HG02763 (cell line): ENCODE results near the gene CCDC68.
"Not testable (repeated sequence)": the region's sequence is repeated elsewhere in the genome, so short reads cannot be mapped to it uniquely, and the experiment has no call there.

Experiments used
- ATAC-seq: cut with Tn5 transposase; IDR thresholded peaks from one replicate; pipeline ENCODE4 v1.9.1; 2021; ENCODE audit warnings: mild to moderate bottlenecking, moderate library complexity; ENCODE audit not compliant: unreplicated experiment

CCDC68 gene

DNA sequence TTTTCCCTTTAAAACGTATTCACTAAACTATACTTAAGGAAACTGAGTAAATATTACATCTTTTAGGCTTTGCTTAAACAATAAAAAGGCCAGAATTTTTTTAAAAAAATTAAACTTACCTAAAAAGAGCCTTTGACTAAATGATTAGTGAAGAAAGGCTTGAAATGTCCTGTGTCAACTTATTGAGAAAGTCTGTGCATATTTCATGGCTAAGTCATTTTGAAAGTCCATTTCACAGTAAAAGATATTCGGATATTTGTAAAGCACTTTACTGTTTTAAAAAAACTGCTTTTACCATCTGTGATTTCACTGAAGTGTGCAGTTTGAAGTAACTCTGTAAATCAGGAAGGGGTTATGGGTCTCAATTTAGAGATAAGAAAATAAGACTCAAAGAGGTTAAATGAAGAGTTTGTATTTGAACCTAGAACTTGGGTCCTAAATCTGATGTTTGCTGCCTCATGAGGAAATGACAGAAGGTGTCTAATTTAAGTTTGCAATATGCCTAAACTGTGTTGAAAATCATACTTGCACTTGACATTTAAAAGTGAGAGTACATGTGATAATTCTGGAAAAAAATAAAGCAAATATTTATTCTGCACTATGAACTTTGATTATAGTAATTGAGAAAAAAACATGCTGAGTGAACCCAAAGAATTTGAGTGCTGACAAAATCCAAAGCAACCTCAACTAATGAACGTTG, 80.5 kb downstream of the CCDC68 start:
- no peak for ATAC-seq

DNA sequence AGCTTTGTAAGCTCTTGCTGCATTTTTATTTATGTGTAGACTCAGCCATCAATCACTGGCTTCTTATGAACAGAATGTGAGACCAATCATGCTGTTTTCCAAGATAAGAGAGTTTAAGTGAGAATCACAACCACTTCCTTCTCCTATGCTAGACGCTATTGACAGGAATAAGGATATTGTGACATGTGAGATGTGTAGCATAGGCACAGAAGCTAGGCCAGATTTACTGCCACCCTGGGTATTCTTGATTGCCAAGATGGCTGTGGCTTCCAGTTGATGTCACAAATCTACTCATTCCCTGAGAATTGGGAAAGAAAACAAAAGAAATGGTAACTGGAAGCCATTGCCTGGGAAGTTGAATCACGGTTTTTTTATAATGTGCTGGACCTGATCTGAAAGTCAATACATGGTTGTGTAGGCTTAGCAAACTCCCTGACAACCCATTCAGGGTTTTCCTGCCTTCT, 81.1 kb downstream of the CCDC68 start:
- ATAC-seq, result no peak

DNA sequence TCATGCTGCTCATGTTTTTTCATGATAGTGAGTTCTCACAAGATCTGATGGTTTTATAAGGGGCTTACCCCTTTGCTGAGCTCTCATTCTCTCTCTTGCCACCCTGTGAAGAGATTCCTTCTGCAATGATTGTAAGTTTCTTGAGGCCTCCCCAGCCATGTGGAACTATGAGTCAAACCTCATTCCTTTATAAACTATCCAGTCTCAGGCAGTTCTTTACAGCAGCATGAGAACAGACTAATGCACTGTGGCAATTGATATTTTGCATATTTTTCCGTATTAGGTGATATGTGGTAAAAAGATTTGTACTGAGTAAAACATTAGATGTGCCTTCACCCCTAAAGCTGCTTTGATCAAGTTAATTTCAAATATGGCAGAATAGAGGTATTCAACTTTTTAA, 82.2 kb downstream of the CCDC68 start:
- no peak for ATAC-seq

DNA sequence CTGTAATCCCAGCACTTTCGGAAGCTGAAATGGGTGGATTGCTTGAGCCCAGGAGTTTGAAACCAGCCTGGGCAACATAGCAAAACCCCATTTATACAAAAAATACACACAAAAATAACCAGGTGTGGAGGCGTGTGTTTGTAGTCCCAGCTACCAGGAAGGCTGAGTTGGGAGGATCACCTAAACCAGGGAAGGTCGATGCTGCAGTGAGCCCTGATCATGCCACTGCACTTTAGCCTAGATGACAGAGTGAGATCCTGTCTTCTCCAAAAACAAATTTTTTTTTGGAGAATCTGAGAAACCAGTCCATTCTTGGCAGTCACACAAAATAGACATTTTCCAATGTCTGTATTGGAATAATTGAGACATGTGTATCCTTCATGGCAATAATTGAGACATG, 84.2 kb downstream of the CCDC68 start:
- ATAC-seq, result no peak

DNA sequence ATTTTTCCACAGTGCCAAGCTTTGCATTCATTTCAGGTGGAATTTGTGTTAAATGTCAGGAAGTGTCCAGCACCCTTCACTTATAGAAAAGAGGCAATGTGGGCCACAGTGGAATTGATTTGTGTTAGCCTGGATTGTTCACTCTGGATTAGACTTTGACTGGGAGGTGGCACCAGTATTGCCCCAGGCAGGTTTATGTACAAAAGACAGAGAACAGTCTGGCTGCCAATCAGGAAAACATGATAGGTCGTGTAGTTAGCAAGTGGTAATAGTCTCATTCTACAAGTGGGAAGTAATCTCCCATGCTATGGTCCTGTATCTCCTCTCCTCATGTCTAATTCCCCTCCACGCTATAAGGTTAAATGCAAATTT, 85.4 kb downstream of the CCDC68 start:
- no peak for ATAC-seq

DNA sequence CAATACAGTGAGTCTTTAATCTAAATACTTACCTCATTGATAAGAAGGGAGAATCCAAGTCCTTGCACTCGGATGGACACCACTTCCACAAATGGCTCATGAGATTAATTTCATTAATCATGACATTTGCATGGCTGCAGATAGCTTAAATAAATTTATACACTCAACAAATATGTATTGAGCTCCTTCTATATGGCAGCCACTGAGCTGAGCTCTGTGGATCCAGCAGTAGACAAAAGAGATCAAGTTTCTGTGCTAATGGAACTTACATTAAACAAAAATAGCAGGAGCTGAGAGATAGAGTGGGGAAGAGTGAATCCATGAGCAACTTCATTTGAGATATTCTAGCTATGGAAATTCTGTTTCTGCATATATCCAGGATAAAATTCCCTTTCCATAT, 86.6 kb downstream of the CCDC68 start:
- no peak for ATAC-seq

DNA sequence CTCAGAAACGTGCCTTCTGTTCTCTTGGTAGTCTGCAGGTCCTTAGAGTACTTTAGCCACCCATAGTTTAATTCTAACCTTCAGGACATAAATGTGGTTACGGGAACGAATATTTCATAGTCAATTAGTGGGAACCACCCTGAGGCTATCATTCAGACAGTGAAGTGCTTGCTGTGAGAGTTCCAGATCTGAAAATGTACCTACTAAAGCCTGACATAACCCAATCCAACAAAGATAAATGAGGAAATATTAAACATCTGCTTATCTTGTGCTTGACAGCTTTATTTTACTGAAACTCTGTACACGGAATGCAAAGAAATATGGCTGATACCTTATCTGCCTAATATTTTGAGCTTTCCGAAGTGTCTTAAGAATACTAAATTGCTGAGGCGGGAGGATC, 88.0 kb downstream of the CCDC68 start:
- no peak for ATAC-seq

DNA sequence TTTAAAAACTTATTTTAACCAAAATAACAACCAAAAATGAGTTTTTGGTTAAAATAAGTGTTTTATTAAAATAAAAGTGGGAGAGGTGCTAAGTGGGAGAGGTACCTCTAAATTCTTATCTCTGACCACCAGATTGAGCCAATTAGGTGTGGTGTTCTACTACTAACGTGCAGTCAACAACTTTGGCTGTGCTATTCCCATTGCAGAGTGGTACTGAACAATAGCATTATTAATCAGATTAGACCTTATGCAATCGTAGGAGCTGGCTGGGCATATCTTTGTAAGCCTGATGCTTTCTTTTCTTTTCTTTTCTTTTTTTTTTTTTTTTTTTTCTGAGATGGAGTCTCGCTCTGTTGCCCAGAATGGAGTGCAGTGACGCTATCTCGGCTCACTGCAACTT, 92.1 kb downstream of the CCDC68 start:
- no peak for ATAC-seq

DNA sequence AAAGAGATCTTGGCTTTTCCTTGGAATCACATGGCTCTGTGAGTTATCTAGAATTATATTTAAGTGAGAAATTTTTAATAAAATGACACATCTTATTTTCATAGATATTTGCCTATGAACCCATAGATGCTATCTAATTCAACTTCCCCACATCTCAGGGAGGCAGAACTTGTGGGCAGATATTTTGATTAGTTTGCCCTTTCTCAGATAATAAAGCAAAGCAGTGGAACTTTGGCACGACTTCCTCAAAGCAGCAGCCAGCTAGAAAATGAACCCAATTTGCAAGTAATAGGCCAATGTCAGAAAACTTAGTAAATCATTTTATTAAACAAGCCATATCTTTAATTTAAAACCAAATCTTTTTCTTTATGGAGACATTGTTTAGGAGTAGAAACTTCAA, 98.3 kb downstream of the CCDC68 start:
- no peak for ATAC-seq

DNA sequence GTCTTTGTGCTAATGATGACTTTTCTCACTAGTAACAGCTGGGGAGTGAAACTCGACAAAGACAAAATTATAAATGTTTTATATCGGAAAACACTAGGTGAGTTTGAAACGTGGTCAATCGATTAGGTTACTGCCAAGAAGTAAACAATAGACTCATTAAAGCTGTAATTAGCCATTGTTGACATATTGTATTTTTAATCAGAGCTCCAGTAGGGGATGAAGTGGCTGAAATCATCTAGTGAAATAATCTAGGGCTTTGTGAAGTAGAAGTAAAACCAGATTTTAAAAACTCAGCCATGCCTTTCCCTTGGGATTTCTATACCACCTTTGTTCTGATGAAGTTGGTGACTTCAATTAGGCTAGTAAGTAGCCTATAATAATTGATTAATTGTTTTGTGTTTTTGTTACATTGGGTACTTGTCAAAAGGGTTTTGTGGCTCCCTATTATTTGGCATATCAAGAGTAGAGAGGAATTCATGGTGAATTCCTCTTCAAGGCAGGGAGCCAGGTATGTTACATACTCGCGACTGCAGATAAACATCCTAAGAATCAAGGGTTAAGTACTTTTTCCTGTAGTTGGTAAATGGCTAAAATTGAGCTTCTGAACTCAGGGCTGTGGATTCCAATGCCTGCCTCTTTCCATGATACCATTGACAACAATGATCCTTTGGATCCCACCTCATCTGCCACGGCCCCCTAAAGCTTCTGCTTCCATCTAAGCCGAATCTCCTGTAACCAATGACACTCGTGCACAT, 99.4 kb downstream of the CCDC68 start:
- no peak for ATAC-seq

DNA sequence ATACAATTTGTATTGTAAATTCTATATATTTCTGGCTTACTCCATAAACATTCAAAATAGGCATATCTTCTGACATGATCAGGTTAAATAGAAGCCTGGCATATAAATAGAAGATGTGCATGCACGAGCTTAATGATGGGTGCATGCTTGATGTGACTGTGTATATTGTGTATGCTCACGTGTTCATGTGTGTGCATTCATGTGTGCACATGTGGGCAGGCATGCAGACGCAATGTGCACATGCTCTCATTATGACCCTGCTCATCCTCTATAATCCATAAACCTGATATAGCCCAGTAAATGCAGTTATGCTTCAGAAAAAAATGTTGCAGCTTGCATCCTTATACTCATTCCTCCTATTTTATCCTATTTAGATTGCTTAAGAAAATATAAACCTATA, 101.8 kb downstream of the CCDC68 start:
- no peak for ATAC-seq

DNA sequence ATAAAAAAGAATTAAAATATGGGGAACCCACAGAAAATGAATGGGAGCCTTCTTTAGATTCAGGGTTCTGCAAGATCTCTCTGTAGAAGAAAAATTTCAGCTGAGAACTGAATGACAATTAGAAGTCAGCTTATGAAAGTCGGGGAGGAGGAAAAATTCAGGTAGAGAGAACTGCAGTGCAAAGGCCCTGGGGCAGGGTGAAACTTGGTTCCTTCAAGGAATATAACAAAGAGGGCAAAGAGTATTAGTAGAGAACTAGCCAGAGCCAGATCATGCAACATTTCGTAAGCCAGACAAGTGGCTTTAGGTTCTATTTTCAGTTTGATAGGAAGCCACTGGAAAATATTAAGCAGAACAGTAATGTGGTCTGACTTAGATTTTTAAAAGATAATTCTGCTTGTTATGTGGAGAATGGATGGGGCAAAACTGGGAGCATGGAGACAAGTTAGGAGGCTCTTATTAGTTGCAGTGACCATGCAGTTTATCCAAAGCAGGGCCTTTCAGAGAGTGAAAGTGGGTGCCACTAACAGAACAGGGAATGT, 103.1 kb downstream of the CCDC68 start:
- ATAC-seq, result no peak

DNA sequence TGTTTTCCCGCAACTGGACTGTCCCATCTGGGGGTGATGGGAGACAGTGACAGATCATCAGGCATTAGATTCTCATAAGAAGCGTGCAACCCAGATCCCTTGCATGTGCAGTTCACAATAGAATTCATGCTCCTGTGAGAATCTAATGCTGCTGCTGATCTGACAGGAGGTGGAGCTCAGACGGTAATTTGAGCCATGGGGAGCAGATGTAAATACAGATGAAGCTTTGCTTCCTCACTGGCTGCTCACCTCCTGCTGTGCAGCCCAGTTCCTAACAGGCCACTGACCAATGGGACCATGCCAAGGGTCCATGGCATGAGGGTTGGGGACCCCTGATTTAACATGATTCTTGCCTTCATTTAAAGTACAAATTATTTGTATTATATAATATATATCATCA, 104.2 kb downstream of the CCDC68 start:
- not testable (repeated sequence) for ATAC-seq

DNA sequence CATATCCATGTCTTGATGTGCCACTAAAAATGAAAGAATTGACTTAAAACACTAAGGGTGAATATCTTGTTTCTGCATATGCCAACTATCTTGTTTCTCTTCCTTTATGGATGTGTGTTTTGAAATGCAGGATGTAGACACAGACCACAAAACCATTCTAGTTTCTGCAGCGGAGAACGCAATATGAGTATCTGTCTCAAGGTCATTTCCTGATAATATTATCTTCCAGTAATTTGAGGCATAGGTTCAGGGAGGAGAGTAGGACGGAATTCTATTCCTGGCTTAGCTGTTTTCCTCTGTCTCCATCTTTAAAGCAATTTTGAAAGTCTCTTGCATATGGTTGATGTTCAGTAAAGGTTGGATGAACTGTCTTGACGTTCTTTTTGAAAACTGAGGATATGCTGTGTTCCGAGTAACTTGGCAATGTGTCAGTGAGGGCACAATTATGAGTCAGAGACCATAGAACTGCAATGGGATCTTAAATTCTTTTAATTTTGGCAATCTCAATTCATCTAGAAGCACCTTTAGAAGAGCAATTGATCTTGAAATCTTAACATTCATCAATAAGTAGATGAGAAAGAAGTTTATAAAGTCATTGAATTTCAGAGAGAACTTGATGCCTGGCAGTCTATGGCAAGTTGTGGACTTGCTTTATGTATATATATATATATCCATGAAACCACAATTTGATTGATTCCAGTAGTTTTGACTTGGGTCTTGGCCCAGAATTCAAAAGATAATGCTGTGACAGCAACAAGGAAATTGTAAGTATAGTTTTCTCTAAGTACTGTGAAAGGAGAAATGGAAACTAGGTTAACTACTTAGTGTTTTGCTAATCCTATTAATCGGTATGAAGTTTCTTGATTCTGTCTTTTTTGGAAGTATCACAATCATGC, 106.2 kb downstream of the CCDC68 start:
- ATAC-seq, result no peak
